Measurements from ENCODE around the gene SMARCAL1.
A peak's percentile ranks its signal among the peaks of the same experiment; 100 is the strongest.

The SMARCAL1 gene

DNA sequence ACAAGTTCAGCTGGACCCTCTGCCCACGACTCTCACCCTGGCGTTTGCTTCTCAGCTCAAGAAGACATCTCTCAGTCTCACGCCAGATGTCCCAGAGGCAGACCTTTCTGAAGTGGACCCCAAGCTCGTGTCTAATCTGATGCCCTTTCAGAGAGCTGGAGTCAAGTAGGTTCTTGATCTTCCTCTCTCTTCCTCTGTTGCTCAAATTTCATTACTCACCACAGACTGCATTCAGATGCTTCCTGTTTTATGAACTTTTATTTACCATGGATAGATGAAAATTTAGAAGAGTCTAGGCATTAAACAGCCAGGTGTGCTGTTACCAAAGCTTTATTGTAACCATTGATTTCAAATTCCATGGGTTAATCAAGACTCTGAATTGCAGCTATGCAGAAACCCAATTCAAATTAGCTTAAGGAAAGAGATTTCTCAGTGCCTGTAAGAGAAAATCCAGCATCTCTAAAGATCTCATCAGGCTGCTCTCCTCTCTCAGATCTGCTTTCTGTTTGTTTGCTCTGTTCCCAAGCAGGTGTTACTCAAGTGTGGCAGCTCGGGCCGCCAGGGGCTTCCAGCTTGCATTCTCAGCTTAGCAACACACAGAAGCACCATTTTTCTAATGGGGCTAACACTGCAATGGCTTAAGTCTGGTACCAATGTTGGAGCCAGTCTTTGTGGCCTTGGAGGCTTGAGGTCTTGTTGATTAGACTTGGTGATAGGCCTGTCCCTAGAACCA is 16.5 kb downstream of the SMARCAL1 start:
- DNase-seq = peak; percentile 52

DNA sequence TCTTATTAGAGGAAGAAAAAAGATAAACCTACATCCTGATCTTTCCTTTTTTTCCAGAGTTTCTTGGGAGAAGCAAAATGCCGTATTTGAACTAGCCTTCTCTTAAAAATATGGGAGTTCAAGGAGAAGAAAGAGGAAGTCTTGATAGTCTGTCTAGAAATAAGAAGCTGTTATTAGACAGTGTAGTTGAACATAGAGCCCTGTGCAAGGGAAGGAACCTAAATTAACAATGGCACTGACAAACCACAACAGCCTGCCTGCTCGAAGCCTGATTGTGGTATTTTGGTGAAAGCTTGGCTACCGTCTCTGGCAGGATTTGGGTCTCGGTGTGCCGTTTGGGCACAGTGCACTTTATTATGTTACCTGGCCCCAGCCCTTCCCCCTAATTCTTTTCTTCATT is 17.1 kb downstream of the SMARCAL1 start:
- no peak for DNase-seq

DNA sequence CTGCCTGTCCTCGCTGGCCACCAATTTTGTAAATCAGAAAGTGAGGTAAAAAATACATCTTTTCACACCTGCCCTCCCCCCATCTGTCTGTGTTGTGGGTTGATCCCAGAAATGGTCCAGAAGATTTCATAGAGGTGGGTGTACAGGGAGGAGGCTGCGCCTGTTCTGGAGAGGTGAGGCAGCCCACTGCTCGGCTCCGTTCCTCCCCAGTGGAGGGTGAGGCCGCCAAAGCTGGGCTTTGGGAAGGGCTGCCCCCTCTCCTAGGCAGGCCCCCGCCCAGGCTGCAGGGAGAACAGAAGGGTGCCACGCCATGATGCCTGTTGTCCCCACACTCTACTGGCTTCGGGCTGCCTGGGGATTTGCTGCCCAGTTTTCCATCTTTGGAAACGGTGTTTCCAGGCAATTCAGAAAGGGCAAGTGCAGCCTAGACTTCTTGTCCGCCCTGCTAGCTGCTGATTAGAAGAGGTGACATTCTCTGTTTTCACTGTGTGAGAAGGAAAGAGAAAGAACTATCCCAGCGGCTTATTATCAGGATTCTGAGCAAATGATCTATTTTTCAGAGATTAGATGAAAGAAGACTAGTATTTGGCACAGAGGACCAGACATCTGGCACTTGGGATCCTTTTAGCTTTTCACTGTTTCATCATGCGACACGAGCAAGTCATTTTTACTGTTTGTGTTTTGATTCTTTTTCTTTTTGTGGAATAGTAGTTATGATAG is 18.7 kb downstream of the SMARCAL1 start:
- no peak for DNase-seq

DNA sequence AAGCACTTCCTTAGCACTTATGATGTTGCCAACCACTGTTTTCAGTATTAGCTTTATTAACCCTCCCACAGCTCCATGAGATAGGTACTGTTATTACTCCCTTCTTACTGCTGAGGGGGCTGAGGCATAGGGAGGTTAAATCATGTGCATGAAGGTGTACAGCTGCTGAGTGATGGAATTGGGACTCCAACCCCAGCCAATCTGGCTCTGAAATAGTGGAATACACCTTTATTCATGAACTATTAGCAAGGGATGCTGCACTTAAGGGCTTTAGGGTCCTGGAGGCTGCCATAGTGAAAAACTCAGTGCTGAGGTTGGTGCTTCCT is 19.2 kb downstream of the SMARCAL1 start:
- no peak for DNase-seq

DNA sequence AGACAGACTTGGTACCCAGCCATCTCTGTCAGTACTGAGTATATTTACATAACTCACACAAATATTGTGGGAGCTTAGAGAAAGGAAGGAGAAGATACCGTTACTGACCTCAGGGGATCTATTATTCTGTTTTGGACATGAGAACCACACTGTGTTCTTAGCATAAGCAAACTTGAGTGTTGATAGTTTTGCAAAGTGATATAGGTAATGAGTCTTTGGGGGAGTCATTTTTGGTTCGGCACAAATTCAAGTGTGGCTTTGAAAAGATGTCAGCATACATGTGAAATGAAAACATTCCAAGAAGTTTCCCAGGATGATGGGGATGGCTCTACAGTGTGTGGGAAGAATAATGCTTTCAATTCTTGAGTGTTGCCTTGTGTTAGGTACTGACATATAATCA is 24.1 kb downstream of the SMARCAL1 start:
- no peak for DNase-seq

DNA sequence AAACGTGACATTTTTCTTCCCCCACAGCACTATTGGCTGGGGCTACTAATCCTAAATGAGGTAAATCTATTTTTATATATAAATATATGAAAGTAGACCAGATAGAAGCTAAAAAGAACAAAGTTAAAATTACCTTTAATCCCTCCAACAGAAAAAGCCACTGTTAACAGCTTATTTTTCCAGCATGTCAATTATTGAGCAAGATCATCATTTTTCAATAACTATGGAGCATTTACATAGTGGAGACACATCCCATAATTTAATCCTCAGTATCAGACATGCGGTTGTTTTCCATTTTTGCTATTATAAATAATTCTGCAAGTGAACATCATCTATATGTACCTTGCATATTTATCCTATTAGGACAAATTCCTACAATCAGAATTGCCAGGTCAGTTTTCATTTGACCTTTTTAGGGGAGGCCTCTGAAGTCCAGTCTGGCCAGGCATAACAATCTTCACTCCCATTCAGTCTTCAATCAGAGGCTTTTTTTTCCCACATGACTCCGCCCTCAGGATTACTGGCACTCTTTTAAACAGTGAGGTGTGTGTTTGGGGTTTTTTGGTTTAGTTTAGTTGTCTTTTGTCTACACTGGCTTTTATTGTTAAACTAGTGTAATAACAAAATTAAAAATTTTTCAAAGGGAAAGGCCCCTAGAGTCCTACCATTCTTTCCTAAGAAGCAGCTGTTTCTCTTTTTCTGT is 29.2 kb downstream of the SMARCAL1 start:
- no peak for DNase-seq

DNA sequence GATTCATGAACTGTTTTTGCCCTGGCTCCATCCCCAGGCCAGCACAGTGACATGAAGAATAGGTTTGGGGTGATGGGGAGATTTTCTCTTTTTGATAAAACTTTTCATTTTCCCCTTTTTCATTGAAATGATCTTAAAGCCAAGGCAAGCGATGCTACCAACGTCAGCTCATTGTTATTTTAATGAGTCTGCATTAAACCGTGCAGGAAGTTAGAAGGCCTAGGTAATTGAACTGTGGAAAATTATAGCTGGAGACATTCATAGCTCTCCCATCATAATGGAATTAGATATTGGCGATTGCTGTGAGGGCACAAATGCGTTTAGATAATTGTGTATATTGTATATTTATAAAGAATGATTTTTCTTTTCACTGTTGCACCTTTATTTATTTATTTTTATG is 33.2 kb downstream of the SMARCAL1 start:
- DNase-seq = no peak

DNA sequence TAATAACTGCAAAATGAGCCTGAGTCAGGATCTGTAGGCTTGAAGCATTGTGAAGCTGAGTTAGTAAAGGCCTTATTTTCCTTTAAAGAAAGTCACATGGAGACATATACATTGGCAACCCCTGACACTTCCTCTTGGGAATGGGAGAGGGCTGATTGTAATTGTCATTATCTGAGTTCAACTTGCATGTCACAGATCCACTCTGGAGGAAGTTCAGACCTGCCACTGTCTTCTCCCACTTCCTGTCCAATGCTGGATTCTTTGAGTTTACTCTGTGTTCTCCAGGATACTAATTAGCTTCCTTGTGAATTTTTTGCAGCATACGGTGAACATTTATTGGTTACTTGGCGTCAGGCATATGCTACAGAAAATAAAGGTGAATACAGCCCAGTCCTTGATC is 34.1 kb downstream of the SMARCAL1 start:
- no peak for DNase-seq

DNA sequence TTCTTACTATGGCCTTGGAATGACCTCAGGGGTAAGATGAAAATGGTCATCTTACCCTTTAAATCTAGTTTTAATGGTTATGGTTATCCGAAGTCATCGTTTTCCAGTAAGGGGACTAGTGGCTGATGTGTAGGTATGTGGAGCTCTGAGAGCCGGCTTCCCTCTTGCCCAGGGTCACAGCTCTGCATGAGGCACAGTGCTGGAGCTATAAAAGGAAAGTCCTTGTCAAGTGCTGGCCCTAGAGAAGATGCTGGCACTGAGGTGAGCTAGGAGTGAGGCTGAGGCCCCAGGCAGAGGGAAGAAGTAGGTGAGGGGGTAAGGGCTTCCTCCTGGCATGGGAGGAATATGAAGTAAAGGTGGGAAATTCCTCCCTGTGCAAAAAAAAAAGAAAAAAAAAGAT is 35.0 kb downstream of the SMARCAL1 start:
- DNase-seq = no peak

DNA sequence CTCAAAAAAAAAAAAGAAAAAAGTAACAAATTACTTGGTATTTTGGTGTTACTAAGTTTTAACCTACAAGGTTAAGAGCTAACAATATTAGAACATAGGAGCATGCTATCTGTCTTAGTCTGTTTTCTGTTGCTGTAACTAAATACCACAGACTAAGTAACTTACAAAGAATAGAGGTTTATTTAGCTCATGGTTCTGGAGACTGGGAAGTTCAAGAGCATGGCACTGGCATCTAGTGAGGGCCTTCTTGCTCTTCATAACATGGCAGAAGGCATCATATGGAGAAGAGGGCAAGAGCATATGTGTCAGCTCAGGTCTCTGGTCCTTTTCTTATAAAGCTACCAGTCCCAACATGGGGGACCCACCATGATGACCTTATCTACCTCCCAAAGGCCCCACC is 36.5 kb downstream of the SMARCAL1 start:
- DNase-seq = no peak

DNA sequence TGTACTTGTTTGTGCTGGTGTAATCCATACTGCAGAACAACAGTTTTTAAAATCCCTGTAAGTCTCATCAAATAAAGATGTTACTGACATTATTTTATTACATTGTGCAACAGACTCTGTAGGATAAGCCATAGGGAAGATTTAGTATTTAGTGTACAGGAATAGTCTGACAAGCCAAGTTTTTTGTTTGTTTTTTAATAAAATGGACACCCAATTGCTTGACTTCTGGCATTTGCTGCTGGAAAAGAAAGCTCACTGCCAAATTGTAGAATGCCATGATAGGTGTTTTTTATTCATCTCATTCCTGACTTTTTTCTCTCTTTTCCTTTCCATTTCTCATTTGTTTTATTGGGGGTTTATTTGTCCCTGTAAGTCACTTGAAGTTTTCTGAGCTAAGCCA is 38.1 kb downstream of the SMARCAL1 start:
- no peak for DNase-seq

DNA sequence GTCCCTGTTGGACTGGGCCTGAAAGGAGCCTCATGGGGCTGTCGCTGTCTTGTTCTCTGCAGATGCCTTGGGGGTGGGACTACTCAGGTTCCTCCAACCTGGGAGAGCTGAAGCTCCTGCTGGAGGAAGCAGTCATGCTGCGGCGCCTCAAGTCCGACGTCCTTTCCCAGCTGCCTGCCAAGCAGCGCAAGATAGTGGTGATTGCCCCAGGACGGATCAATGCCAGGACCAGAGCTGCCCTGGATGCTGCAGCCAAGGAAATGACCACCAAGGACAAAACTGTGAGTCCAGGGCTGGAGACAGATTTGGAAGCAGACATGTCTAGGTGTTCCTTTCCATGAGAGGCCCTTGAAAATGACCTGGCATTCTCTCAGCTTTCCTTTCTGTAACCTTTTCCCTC is 38.5 kb downstream of the SMARCAL1 start:
- no peak for DNase-seq

DNA sequence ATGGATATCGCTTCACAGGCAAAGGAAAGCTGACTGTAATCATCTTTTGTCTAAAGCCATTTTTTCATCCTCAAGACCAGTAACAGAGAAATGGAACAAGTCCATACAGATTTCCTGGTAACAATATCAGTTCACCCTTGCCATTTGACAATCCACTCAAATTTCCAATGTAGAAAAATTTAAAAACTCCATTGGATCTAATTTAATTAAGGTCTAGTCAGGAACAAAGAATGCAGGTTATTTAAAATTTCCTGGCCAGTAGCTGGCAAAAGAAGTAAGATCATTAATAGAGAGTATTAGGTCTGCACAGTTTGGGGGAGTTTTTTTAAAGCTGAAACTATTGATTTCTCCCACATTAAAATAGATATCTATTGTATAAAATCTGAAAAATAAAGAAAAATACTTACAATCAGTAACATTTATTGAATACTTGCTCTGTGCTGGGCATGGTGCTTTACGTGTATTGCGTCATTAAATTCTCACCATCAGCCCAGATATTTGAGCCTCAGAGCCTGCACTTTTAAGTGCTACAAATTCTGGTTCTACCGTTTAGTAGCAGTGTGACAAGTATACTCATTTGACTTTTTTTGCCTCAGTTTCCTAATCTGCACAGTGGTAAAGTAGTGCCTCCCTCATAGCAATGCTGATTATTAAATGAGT is 41.8 kb downstream of the SMARCAL1 start:
- DNase-seq = no peak

DNA sequence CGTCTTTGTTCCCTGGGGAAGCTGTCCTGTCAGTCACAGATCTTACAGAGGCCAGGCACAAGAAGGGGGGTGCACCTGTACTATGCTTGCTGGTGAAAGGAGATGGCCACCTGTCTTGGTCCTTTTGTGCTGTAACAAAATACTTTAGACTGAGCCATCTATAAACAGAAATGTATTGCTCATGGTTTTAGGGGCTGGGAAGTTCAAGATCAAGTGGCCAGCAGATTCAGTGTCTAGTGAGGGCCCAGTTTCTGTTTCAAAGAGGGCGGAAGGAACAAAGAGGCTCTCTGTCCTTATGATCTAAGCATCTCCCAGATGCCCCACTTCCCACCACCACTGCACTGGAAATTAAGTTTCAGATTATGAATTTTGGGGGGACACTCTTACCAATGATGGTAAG is 50.9 kb downstream of the SMARCAL1 start:
- no peak for DNase-seq

DNA sequence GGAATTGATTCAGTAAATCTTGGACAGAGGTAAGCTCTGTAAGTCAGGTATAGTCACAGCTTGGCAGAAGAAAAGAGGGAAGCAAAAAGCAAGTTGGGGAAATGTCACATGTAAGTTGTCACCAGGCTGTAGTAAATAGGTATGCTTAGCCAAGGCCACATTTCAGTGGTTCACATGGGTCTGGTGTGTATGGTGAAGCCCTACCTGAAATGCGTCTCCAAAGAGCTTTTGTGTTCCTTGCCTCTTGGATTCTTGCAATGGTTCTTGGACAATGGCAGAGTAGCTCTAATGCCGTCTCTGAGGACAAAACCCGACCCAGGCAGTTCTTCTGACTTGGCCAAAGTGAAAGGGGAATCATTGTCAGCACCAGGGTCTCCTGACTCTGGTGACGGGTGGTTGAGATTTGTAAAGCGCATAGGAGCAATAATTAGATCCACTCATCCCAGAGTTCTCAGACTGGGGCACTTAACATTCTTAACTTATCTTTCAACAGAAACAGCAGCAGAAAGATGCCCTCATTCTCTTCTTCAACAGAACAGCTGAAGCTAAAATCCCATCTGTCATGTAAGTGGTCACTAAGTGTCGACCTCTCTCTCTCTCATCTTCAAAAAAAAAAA is 51.9 kb downstream of the SMARCAL1 start:
- no peak for DNase-seq

DNA sequence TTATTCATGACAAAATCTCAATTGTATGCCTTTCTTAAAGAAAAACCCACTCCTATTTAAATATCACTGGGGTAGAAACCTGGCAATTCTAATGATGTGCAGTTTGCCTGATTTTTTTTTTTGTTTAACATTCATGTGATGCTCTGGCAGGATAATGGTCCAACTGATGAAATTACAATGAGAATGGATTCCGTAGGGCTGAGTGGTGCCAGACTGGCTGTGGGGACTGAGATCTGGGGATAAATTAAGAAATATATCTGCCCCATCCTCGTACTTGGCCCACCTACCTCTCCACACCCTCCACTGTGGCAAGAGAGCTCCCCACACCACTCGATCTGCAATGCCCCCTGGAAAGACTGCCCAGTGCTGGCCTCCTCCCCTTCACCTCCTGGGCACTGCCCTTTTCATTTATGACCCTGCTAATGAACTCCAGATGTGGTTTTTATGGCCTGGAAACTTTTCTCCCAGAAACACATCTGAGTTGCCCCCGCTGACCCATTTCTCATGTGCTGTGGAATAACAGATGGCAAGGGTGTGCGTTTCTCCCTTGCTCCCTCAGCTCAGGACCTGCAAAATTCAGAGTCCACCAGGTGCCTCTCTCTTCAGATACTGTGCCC is 53.4 kb downstream of the SMARCAL1 start:
- no peak for DNase-seq

DNA sequence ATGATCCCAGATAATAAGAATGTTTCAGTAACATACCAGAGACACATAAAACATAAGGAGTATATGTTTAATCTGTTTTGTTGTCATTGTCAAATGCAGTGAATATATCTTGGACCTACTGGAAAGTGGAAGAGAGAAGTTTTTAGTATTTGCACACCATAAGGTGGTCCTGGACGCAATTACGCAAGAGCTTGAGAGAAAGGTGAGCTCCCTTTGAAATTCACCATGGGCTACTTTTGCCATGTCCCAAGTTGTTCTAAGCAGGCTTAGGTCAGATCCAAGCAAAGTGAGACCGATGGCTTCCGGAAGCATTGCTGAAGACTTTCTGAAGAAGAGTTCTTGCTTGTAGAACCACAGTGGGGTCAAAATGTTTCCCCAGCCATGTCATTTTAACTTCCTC is 55.6 kb downstream of the SMARCAL1 start:
- DNase-seq = no peak

DNA sequence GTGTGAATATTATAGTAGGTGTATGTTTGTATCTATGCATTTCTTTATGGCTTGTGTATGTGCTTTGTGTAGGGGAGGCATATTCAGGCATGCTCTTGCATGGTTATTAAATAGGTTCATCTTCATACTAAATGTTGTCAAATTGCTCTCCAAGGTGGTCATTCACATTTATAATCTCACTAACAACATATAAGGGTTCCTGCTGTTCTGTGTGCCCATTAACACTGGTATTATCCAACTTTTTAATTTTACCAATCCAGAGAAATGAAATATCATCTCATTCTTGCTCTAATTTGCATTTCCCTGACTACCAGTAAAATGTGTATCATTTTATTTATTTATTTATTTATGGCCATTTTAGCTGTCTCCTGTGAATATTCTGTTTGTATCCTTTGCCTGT is 57.4 kb downstream of the SMARCAL1 start:
- DNase-seq = no peak

DNA sequence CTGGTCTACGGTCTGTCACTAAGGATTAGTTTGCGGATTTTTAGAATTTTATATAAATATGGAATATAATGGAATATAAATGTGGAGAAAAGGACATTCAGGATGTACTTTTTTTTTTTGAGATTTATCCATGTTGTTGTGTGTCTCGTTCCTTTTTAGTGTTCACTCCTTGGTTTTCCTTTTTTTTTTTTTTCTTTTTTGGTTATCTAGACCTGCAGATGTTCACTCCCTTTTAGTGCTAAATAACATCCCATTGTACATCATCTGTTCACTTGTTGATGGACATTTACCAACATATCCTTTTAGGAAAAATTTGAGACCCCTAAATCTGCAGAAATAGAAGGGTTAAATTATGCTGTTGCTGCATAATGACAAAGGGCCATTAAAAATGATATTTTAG is 60.9 kb downstream of the SMARCAL1 start:
- DNase-seq = no peak

DNA sequence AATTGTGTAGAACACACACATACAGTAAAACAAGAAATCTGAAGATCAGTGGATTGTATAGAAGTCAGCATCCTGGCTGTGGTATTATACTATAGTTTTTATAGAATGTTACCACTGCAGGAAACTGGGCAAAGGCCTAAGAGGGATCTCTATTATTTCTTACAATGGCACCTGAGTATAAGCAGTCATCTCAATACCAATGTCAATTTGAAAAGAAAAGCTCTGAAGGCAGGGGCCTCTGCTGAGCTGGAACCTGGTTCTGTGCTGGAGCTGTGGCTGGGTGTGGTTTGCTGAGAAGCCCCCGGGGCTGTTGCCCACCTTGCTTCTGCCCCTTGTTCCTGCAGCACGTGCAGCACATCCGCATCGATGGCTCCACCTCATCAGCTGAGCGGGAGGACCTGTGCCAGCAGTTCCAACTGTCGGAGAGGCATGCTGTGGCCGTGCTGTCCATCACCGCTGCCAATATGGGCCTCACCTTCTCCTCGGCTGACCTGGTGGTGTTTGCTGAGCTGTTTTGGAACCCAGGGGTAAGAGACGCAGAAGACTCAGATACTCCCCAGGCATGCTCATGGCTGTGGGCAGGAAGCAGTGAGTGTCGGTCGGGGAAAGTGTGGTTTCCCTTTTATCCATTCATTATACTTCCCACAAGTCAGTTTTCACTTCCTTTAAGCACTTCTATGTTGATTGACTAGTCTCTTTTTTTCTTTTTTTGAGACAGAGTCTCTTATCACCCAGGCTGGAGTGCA is 62.8 kb downstream of the SMARCAL1 start:
- DNase-seq = peak; percentile 81

DNA sequence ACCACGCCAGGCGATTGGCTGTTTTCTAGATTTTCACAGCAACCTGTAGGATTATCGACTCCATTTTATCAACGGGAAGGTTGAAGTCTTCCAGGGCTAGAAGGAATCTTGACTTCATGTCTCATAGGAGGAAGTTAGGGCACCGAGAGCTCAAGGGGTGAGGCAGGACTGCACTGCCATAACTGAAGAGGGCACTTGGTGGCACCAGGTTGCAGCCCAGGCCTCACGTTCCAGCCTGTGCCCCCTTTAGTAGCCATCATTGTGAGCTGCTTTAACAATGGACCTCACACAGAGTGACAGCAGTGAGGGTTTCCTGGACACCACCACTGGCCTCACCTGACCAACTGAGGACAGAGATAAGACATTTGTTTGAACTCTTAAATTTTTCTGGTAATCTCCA is 63.5 kb downstream of the SMARCAL1 start:
- no peak for DNase-seq
